ENCODE results near the gene COL6A6.

The COL6A6 gene

GRCh38 chr3:130516645-130517512, at the start of gene COL6A6:
TSS of gene COL6A6 (plus strand) at chr3:130517177. CDS start at chr3:130560365, 43,188 bp downstream.
- no peaks in the 10 kb centered on the region for H3K4me1 ChIP-seq (ENCODE audit: insufficient read depth, low read length, poor library complexity, severe bottlenecking)
- no peaks in the 10 kb centered on the region for H3K9me3 ChIP-seq (ENCODE audit: insufficient read depth, low read depth, low read length)
- H3K9ac ChIP-seq (ENCODE audit: low read depth, low read length, poor library complexity, severe bottlenecking) = no peak within 1 kb of the TSS
- H3K27me3 ChIP-seq (ENCODE audit: insufficient read depth, low read length, poor library complexity, severe bottlenecking) = no peaks in the 10 kb centered on the region
- H3K79me2 ChIP-seq (ENCODE audit: insufficient read depth, low read length) = no peaks in the 10 kb centered on the region
- no peak within 1 kb of the TSS for H2AFZ ChIP-seq (ENCODE audit: low read length)
- H3K9me2 ChIP-seq (replicated peaks; ENCODE audit: low read depth, low read length) = no peaks in the 10 kb centered on the region
- H3K4me3 ChIP-seq (ENCODE audit: low read length, poor library complexity, severe bottlenecking) = no peak within 1 kb of the TSS
- H3K4me2 ChIP-seq (ENCODE audit: low read depth, low read length, poor library complexity, severe bottlenecking) = no peak within 1 kb of the TSS
- no peaks in the 10 kb centered on the region for H4K20me1 ChIP-seq (ENCODE audit: insufficient read depth, low read length, poor library complexity, severe bottlenecking)
- no peaks in the 10 kb centered on the region for H3F3A ChIP-seq (ENCODE audit: low read depth)
- TF ChIP-seq, protein P1, sequence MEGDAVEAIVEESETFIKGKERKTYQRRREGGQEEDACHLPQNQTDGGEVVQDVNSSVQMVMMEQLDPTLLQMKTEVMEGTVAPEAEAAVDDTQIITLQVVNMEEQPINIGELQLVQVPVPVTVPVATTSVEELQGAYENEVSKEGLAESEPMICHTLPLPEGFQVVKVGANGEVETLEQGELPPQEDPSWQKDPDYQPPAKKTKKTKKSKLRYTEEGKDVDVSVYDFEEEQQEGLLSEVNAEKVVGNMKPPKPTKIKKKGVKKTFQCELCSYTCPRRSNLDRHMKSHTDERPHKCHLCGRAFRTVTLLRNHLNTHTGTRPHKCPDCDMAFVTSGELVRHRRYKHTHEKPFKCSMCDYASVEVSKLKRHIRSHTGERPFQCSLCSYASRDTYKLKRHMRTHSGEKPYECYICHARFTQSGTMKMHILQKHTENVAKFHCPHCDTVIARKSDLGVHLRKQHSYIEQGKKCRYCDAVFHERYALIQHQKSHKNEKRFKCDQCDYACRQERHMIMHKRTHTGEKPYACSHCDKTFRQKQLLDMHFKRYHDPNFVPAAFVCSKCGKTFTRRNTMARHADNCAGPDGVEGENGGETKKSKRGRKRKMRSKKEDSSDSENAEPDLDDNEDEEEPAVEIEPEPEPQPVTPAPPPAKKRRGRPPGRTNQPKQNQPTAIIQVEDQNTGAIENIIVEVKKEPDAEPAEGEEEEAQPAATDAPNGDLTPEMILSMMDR (conservative IDR thresholded peaks at IDR 0.05; ENCODE audit: low read length) = no peak
- no peak for TF ChIP-seq EZH2phosphoT487 (IDR thresholded peaks at IDR 0.05; ENCODE audit: borderline replicate concordance)
- H3K36me3 ChIP-seq (ENCODE audit: insufficient read depth, low read length) = no peaks in the 10 kb centered on the region

- no peaks in the 10 kb centered on the region for H4K20me1 ChIP-seq (ENCODE audit: insufficient read depth, low read length, poor library complexity, severe bottlenecking)
- no peak overlapping the region for H3K4me2 ChIP-seq (ENCODE audit: low read depth, low read length, poor library complexity, severe bottlenecking)
- no peaks in the 10 kb centered on the region for H3K9me3 ChIP-seq (ENCODE audit: insufficient read depth, low read depth, low read length)
- H3K36me3 ChIP-seq (ENCODE audit: insufficient read depth, low read length) = no peaks in the 10 kb centered on the region
- H3K4me1 ChIP-seq (ENCODE audit: insufficient read depth, low read length, poor library complexity, severe bottlenecking) = no peaks in the 10 kb centered on the region
- H3K9ac ChIP-seq (ENCODE audit: low read depth, low read length, poor library complexity, severe bottlenecking) = no peak overlapping the region
- H3F3A ChIP-seq (ENCODE audit: low read depth) = no peaks in the 10 kb centered on the region
- TF ChIP-seq, protein P1 (conservative IDR thresholded peaks at IDR 0.05; ENCODE audit: low read length) = no peak
- no peak for TF ChIP-seq EZH2phosphoT487 (IDR thresholded peaks at IDR 0.05; ENCODE audit: borderline replicate concordance)
- H2AFZ ChIP-seq (ENCODE audit: low read length) = no peak overlapping the region
- H3K4me3 ChIP-seq (ENCODE audit: low read length, poor library complexity, severe bottlenecking) = no peak overlapping the region
- H3K79me2 ChIP-seq (ENCODE audit: insufficient read depth, low read length) = no peaks in the 10 kb centered on the region
- no peaks in the 10 kb centered on the region for H3K27me3 ChIP-seq (ENCODE audit: insufficient read depth, low read length, poor library complexity, severe bottlenecking)
- H3K9me2 ChIP-seq (replicated peaks; ENCODE audit: low read depth, low read length) = 0 out of 2 replicates have a peak, but pooled peaks cover 3% of the 10 kb centered on the region
Measured at GRCh38 chr3:130468311-130468710, 48.7 kb upstream of the COL6A6 start.

DNA sequence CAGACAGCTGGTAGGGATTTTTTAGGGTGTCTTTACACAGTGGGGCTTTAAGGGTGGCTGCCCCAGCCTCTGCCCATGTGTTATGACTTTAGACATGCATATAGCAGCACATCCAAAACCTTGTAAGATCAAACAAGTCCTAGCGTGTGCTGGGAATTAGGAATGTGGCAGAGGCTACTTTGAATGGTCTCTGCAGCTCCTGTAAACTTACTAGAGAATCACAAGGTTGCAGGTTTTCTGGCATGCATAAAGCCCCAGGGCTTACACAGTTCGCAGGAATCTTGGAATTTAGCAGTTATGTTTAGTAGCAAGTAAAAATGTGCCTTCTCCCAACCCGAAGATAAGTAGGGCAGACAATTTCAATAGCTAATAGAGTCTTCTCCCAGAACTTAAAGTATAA, 46.9 kb upstream of the COL6A6 start:
- H3K4me3 ChIP-seq (ENCODE audit: low read length, poor library complexity, severe bottlenecking) = no peak overlapping the region
- no peak for TF ChIP-seq EZH2phosphoT487 (IDR thresholded peaks at IDR 0.05; ENCODE audit: borderline replicate concordance)
- TF ChIP-seq, protein P1 (conservative IDR thresholded peaks at IDR 0.05; ENCODE audit: low read length) = no peak
- H3K9me3 ChIP-seq (ENCODE audit: insufficient read depth, low read depth, low read length) = no peaks in the 10 kb centered on the region

More for the DNA sequence above, 46.9 kb upstream of the COL6A6 start:
- H3K4me1 ChIP-seq (ENCODE audit: insufficient read depth, low read length, poor library complexity, severe bottlenecking) = no peaks in the 10 kb centered on the region
- H4K20me1 ChIP-seq (ENCODE audit: insufficient read depth, low read length, poor library complexity, severe bottlenecking) = no peaks in the 10 kb centered on the region
- H3K4me2 ChIP-seq (ENCODE audit: low read depth, low read length, poor library complexity, severe bottlenecking) = no peak overlapping the region
- H3K27me3 ChIP-seq (ENCODE audit: insufficient read depth, low read length, poor library complexity, severe bottlenecking) = no peaks in the 10 kb centered on the region
- H3F3A ChIP-seq (ENCODE audit: low read depth) = no peaks in the 10 kb centered on the region
- no peaks in the 10 kb centered on the region for H3K36me3 ChIP-seq (ENCODE audit: insufficient read depth, low read length)
- no peaks in the 10 kb centered on the region for H3K79me2 ChIP-seq (ENCODE audit: insufficient read depth, low read length)
- H3K9ac ChIP-seq (ENCODE audit: low read depth, low read length, poor library complexity, severe bottlenecking) = no peak overlapping the region
- H3K9me2 ChIP-seq (replicated peaks; ENCODE audit: low read depth, low read length) = 0 out of 2 replicates have a peak, but pooled peaks cover 3% of the 10 kb centered on the region
- no peak overlapping the region for H2AFZ ChIP-seq (ENCODE audit: low read length)
